RWPE1 (cell line): ENCODE results near the gene FBXW7.

Source experiments
- CTCF ChIA-PET: fragments of 350-600 bp; sonication (Branson Sonifier 250); formaldehyde crosslinking; extraction: SDS; loops from one replicate; lab custom pipeline; 2021; lab: Yijun Ruan, JAX
- POLR2A ChIA-PET: fragments of 400-600 bp; formaldehyde crosslinking; extraction: SDS; loops from one replicate; lab custom pipeline; 2020; ENCODE audit warnings: antibody characterized with exemption; ENCODE audit not compliant: low non-redundant PET; lab: Yijun Ruan, JAX
- DNase-seq: peaks from one replicate; pipeline ENCODE4 v3.0.0; 2012; ENCODE audit warnings: low spot score
- H3K27ac ChIP-seq: fragments of 450-650 bp; 2 replicates; pipeline ENCODE4 v1.5.1; 2017
- TF ChIP-seq, protein P1 (sequence below): fragments of 450-650 bp; conservative IDR thresholded peaks from 2 replicates; pipeline ENCODE4 v1.5.1; 2017; ENCODE audit warnings: low read depth, mild to moderate bottlenecking

FBXW7 gene

DNA sequence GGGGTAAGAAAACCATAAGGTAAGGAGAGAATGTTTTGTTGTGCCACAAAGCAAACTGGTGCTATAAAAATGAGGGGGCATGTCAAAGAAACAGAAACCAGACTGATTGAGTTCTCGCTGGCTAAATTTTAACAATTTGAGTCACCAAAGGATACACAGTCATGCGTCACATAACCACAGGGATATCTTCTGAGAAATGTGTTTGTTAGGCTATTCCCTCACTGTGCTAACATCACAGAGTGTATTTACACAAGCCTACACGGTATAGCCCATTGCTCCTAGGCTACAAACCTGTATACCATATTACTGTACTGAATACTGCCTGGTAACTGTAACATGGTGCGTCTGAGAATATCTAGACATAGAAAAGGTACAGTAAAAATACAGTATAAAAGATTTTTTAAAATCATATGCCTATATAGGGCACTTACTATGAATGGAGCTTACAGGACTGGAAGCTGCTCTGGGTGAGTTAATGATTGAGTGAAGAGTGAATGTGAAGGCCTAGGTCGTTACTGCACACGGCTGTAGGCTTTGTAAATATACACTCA, 50.1 kb downstream of the FBXW7 start:
- POLR2A ChIA-PET, result no interaction called here

DNA sequence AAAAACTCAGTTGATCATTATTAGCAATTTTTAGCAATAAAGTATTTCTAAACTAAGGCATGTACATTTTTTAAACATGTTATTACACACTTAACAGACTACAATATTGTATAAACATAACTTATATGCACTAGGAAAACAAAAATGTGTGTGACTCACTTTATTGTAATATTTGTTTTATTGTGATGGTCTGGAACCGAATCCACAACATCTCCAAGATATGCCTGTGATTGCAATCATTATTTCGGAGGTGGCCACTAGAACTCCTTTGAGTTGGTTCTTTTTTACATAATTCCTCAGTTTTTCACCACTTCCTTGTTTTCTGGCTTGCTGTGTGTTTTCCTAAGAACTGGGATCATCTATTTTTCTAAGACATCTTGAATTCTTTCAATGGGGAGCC, 53.7 kb downstream of the FBXW7 start:
- TF ChIP-seq, protein P1, sequence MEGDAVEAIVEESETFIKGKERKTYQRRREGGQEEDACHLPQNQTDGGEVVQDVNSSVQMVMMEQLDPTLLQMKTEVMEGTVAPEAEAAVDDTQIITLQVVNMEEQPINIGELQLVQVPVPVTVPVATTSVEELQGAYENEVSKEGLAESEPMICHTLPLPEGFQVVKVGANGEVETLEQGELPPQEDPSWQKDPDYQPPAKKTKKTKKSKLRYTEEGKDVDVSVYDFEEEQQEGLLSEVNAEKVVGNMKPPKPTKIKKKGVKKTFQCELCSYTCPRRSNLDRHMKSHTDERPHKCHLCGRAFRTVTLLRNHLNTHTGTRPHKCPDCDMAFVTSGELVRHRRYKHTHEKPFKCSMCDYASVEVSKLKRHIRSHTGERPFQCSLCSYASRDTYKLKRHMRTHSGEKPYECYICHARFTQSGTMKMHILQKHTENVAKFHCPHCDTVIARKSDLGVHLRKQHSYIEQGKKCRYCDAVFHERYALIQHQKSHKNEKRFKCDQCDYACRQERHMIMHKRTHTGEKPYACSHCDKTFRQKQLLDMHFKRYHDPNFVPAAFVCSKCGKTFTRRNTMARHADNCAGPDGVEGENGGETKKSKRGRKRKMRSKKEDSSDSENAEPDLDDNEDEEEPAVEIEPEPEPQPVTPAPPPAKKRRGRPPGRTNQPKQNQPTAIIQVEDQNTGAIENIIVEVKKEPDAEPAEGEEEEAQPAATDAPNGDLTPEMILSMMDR, result no peak
- CTCF ChIA-PET, result no interaction called here
- POLR2A ChIA-PET, result no interaction called here
- H3K27ac ChIP-seq, result no peak overlapping the region
- no peak for DNase-seq

More for the DNA sequence above, 50.1 kb downstream of the FBXW7 start:
- DNase-seq, result no peak
- CTCF ChIA-PET, result no interaction called here
- TF ChIP-seq, protein P1, result no peak
- H3K27ac ChIP-seq, result no peak overlapping the region

DNA sequence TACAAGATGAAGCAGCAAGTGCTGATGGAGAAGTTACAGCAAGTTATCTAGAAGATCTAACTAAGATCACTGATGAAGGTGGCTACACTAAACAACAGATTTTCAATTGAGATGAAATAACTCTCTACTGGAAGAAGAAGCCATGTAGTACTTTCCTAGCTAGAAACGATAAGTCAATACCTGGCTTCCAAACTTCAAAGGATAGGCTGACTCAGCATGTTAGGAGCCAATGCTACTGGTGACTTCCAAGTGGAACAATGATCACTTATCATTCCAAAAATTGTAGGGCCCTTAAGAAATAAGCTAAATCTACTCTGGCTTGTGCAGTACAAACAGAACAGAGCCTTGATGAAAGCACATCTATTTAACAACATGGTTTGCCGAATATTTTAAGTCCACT, 55.0 kb downstream of the FBXW7 start:
- POLR2A ChIA-PET, result no interaction called here
- no peak overlapping the region for H3K27ac ChIP-seq
- no peak for DNase-seq
- CTCF ChIA-PET, result no interaction called here
- TF ChIP-seq, protein P1, result no peak

DNA sequence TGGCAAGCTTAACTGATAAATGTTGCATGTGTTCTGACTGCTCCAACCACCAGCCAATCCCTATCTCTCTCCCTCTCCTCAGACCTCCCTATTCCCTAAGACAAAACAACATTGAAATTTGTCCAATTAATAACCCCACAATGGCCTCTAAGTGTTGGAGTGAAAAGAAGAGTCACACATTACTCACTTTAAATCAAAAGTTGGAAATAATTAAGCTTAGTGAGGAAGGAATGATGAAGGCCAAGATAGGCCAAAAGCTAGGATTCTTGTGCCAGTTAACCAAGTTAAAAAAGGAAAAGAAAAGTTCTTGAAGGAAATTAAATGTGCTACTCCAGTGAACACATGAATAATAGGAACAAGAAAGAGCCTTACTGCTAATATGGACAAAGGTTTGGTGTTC, 55.6 kb downstream of the FBXW7 start:
- no peak overlapping the region for H3K27ac ChIP-seq
- CTCF ChIA-PET, result interaction anchor here (0.6 kb wide), 1 partner anchor 21 kb away, joined by 3 read pairs; no protein-coding TSS in a partner anchor
- POLR2A ChIA-PET, result no interaction called here
- TF ChIP-seq, protein P1, result no peak
- no peak for DNase-seq

DNA sequence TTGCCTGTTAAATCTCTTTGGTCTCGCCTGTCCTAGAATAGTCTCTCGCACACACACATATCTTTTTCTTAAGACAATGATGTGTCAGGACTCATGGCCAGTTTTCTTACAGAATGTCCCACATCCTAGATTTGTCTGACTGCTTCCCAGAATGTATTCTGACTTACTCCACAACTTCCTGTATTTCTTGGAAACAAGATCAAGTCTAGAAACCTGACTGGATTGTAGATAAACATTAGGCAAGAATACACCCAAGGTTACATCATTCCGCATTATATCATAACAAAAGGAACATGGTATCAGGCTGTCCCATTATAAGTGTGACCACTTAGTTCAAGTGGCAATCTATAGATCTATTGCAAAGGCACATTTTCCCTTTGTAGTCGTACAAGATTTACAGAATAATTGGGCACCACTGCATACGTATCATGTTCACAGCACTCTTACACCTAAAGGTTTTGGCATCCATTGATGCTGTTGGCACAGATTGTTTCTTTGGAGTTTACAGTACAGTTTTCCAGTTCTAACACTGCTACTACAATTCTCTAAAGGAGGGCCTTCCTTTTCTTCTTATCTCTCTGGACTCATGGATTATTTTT, 56.4 kb downstream of the FBXW7 start:
- POLR2A ChIA-PET, result no interaction called here
- no peak overlapping the region for H3K27ac ChIP-seq
- peak; percentile 6 for DNase-seq
- TF ChIP-seq, protein P1, result no peak
- CTCF ChIA-PET, result interaction anchor here (0.6 kb wide), 1 partner anchor 995 kb away, joined by 3 read pairs; no protein-coding TSS in a partner anchor

DNA sequence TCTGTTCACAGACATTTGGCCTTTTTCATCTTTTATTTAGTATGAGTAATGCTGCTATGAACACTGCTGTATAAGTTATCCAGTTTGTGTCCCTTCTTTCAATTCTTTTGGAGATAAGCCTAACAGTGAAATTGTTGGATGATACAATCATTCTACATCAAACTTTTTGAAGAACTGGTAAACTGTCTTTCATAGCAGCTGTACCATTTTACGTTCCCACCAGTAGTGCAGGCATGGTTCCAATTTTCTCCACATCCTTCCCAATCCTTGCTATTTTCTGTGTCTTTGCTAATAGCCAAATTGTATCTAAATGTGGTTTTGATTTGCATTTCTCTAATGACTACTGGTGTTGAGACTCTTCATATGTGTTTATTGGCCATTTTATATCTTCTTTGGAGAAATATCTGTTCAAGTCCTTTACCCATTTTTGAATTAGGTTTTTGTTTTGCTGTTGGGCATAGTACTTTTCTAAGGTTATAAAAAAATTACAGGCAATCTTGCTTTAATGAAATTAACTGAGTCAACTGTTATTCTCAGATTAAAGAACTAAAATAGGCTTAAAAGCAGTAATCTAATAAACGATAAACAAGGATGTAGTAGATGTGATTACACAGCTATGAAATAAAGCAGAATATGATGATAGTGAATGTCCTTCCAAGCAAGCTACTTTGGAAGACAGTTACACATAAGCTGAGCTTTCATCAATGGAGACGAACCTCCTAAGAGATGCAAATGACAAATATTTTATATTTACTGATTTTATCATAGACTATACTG, 57.2 kb downstream of the FBXW7 start:
- DNase-seq, result no peak

More for the DNA sequence above, 57.2 kb downstream of the FBXW7 start:
- no peak overlapping the region for H3K27ac ChIP-seq
- TF ChIP-seq, protein P1, result no peak
- CTCF ChIA-PET, result interaction anchor here (0.6 kb wide), 1 partner anchor 994 kb away, joined by 3 read pairs; no protein-coding TSS in a partner anchor
- POLR2A ChIA-PET, result no interaction called here
